MM.1S (cell line): ENCODE results near the gene NRG2.

Source experiments
- DNase-seq: peaks from one replicate; pipeline ENCODE4 v3.0.0-alpha.2; 2015
- H2AFZ ChIP-seq: fragments of 300-600 bp; sonication (generic); 2 replicates; pipeline ENCODE4 v1.6.0; 2016; ENCODE audit warnings: antibody characterized with exemption, low read length
- H3F3A ChIP-seq: fragments of 300-600 bp; sonication (generic); 2 replicates; pipeline ENCODE4 v1.6.1; 2016; ENCODE audit warnings: mild to moderate bottlenecking, antibody characterized with exemption, low read length, moderate library complexity, mixed read lengths; ENCODE audit not compliant: insufficient read depth
- H3K27ac ChIP-seq: fragments of 300-600 bp; sonication (generic); 2 replicates; pipeline ENCODE4 v1.5.1; 2016; ENCODE audit warnings: mild to moderate bottlenecking, low read length
- H3K27me3 ChIP-seq: fragments of 300-600 bp; sonication (generic); replicated peaks from 2 replicates; pipeline ENCODE4 v1.6.0; 2016; ENCODE audit warnings: low read length; ENCODE audit not compliant: insufficient read depth
- H3K36me3 ChIP-seq: fragments of 300-600 bp; sonication (generic); replicated peaks from 2 replicates; pipeline ENCODE4 v1.6.1; 2016; ENCODE audit warnings: mild to moderate bottlenecking, low read length, mixed read lengths; ENCODE audit not compliant: insufficient read depth
- H3K4me1 ChIP-seq: fragments of 300-600 bp; sonication (generic); 2 replicates; pipeline ENCODE4 v1.6.1; 2016; ENCODE audit warnings: low read length, mixed read lengths
- H3K4me2 ChIP-seq: fragments of 300-600 bp; sonication (generic); 2 replicates; pipeline ENCODE4 v1.6.0; 2016; ENCODE audit warnings: low read depth, low read length
- H3K4me3 ChIP-seq: fragments of 300-600 bp; sonication (generic); 2 replicates; pipeline ENCODE4 v1.5.1; 2016; ENCODE audit warnings: low read length, mixed read lengths
- H3K79me2 ChIP-seq: fragments of 300-600 bp; sonication (generic); 2 replicates; pipeline ENCODE4 v1.6.1; 2016; ENCODE audit warnings: mixed run types, low read length, mixed read lengths
- H3K9ac ChIP-seq: fragments of 300-600 bp; sonication (generic); 2 replicates; pipeline ENCODE4 v1.6.1; 2016; ENCODE audit warnings: low read length, mixed read lengths
- H3K9me2 ChIP-seq: fragments of 300-600 bp; sonication (generic); replicated peaks from 2 replicates; pipeline ENCODE4 v1.6.1; 2016; ENCODE audit warnings: mild to moderate bottlenecking, low read length, mixed read lengths; ENCODE audit not compliant: insufficient read depth
- H3K9me3 ChIP-seq: fragments of 300-600 bp; sonication (generic); replicated peaks from 2 replicates; pipeline ENCODE4 v1.6.1; 2016; ENCODE audit warnings: mild to moderate bottlenecking, low read length, mixed read lengths; ENCODE audit not compliant: insufficient read depth
- H4K20me1 ChIP-seq: fragments of 300-600 bp; sonication (generic); 2 replicates; pipeline ENCODE4 v1.6.1; 2016; ENCODE audit warnings: mild to moderate bottlenecking, low read length, moderate library complexity, mixed read lengths; ENCODE audit not compliant: insufficient read depth
- CTCF ChIP-seq: fragments of 300-600 bp; sonication (generic); IDR thresholded peaks from 2 replicates; pipeline ENCODE4 v1.5.1; 2016; ENCODE audit warnings: antibody characterized with exemption, low read length, mixed read lengths
- EZH2 ChIP-seq: fragments of 300-600 bp; sonication (generic); optimal IDR thresholded peaks from 2 replicates; pipeline ENCODE3; 2017; ENCODE audit warnings: low read depth, mild to moderate bottlenecking, antibody characterized with exemption, low read length, mixed read lengths
- EZH2phosphoT487 ChIP-seq: fragments of 300-600 bp; sonication (generic); IDR thresholded peaks from 2 replicates; pipeline ENCODE4 v1.6.1; 2018; ENCODE audit warnings: antibody characterized with exemption, low read length

Gene NRG2

DNA sequence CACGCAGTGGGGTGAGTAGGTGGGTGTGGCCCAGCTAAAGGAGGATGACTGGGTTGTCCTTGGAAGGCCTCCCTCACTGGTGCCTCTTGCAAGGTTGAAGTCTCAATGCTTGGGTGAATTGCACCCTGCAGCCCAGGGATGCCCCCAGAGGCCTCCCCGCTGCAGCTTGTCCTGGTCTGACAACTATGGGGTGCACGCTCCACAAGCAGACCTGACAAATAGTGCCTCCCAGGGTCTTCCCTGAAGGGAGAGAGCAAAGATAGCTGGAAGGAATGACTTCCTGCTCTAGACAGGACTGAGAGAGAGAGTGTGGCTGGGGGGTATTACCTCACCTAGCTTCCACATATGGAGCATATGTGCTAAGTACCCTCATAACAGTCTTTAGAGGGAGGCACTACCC lies 245.8 kb downstream of the NRG2 start:
- Histone ChIP-seq H2AFZ (no peak overlapping the region), H4K20me1 (no peaks in the 10 kb centered on the region), H3K36me3 (no peaks in the 10 kb centered on the region), H3K9me3 (no peaks in the 10 kb centered on the region), H3K79me2 (no peaks in the 10 kb centered on the region), H3F3A (no peaks in the 10 kb centered on the region), H3K4me2 (no peak overlapping the region), H3K4me1 (no peaks in the 10 kb centered on the region), H3K27me3 (peaks cover 87% of the 10 kb centered on the region), H3K9me2 (no peaks in the 10 kb centered on the region), H3K4me3 (no peak overlapping the region), H3K9ac (no peak overlapping the region), H3K27ac (no peak overlapping the region)
- no peak for DNase-seq
- TF ChIP-seq EZH2phosphoT487 (no peak), CTCF (no peak), EZH2 (no peak)
